Measurements from ENCODE around the gene KIAA0232.

The KIAA0232 gene

GRCh38 chr4:6799091-6799490, 16.6 kb downstream of the KIAA0232 start:
- H3K27ac ChIP-seq = no peak overlapping the region
- no peak for TF ChIP-seq CTCF (IDR thresholded peaks at IDR 0.05)
- H3K4me3 ChIP-seq = no peak overlapping the region
- no peak for DNase-seq (ENCODE audit: low spot score)

GRCh38 chr4:6802025-6802424, 19.5 kb downstream of the KIAA0232 start:
- Histone ChIP-seq H3K27ac (no peak overlapping the region), H3K4me3 (no peak overlapping the region)
- TF ChIP-seq CTCF (IDR thresholded peaks at IDR 0.05) = no peak
- no peak for DNase-seq (ENCODE audit: low spot score)

GRCh38 chr4:6802626-6803025, 20.1 kb downstream of the KIAA0232 start:
- TF ChIP-seq CTCF (IDR thresholded peaks at IDR 0.05) = no peak
- Histone ChIP-seq H3K27ac (no peak overlapping the region), H3K4me3 (no peak overlapping the region)
- no peak for DNase-seq (ENCODE audit: low spot score)

- Histone ChIP-seq H3K27ac (no peak overlapping the region), H3K4me3 (no peak overlapping the region)
- TF ChIP-seq CTCF (IDR thresholded peaks at IDR 0.05) = no peak
- no peak for DNase-seq (ENCODE audit: low spot score)
Measured at GRCh38 chr4:6803246-6803645, 20.7 kb downstream of the KIAA0232 start.

GRCh38 chr4:6804082-6804752, 21.7 kb downstream of the KIAA0232 start:
- TF ChIP-seq CTCF (IDR thresholded peaks at IDR 0.05) = no peak
- Histone ChIP-seq H3K27ac (no peak overlapping the region), H3K4me3 (no peak overlapping the region)
- DNase-seq (ENCODE audit: low spot score) = no peak

GRCh38 chr4:6806924-6807626, 24.5 kb downstream of the KIAA0232 start:
- no peak for DNase-seq (ENCODE audit: low spot score)
- no peak for TF ChIP-seq CTCF (IDR thresholded peaks at IDR 0.05)
- no peak overlapping the region for H3K4me3 ChIP-seq
- H3K27ac ChIP-seq = peak overlapping the region in 1 of 2 donors; percentile 37

- Histone ChIP-seq H3K27ac (no peak overlapping the region), H3K4me3 (no peak overlapping the region)
- TF ChIP-seq CTCF (IDR thresholded peaks at IDR 0.05) = no peak
- no peak for DNase-seq (ENCODE audit: low spot score)
Measured at GRCh38 chr4:6808259-6808658, 25.7 kb downstream of the KIAA0232 start.
